HS-27A (cell line): Measurements from ENCODE around the gene RPL7L1.
"Not testable (repeated sequence)": the region's sequence is repeated elsewhere in the genome, so short reads cannot be mapped to it uniquely, and the experiment has no call there.

Experiments used
- DNase-seq: peaks from one replicate; pipeline ENCODE4 v3.0.0-alpha.2; 2012; ENCODE audit warnings: low read depth, missing footprints

RPL7L1 gene

GRCh38 chr6:42891199-42891722 lies 11.8 kb downstream of the RPL7L1 start:
- no peak for DNase-seq

- DNase-seq, result not testable (repeated sequence)
Observed at GRCh38 chr6:42894041-42894828, 14.8 kb downstream of the RPL7L1 start.

GRCh38 chr6:42896178-42896719 lies 16.8 kb downstream of the RPL7L1 start:
- no peak for DNase-seq

GRCh38 chr6:42898891-42899361 lies 19.5 kb downstream of the RPL7L1 start:
- no peak for DNase-seq

- no peak for DNase-seq
Observed at GRCh38 chr6:42899871-42900270, 20.5 kb downstream of the RPL7L1 start.

- DNase-seq, result peak; percentile 69
Observed at GRCh38 chr6:42901538-42901957, 22.1 kb downstream of the RPL7L1 start.

- DNase-seq, result not testable (repeated sequence)
Observed at GRCh38 chr6:42902429-42903263, 23.2 kb downstream of the RPL7L1 start.

GRCh38 chr6:42904467-42904866 lies 25.1 kb downstream of the RPL7L1 start:
- DNase-seq, result no peak

GRCh38 chr6:42907336-42907735 lies 27.9 kb downstream of the RPL7L1 start:
- DNase-seq, result no peak

GRCh38 chr6:42909835-42910234 lies 30.4 kb downstream of the RPL7L1 start:
- no peak for DNase-seq

- DNase-seq, result no peak
Observed at GRCh38 chr6:42911171-42912021, 32.0 kb downstream of the RPL7L1 start.

- DNase-seq, result no peak
Observed at GRCh38 chr6:42914546-42914945, 35.1 kb downstream of the RPL7L1 start.

- no peak for DNase-seq
Observed at GRCh38 chr6:42915732-42916131, 36.3 kb downstream of the RPL7L1 start, which contains the start of gene PTCRA. Gene PTCRA, plus strand, starts transcription at chr6:42916053. Its CDS starts 17 bp downstream, at chr6:42916070.

GRCh38 chr6:42916288-42916687 lies 36.9 kb downstream of the RPL7L1 start:
- no peak for DNase-seq

GRCh38 chr6:42921801-42922200 lies 42.4 kb downstream of the RPL7L1 start:
- no peak for DNase-seq

- DNase-seq, result no peak
Observed at GRCh38 chr6:42923666-42924065, 44.2 kb downstream of the RPL7L1 start.

GRCh38 chr6:42925248-42925857 lies 45.9 kb downstream of the RPL7L1 start:
- no peak for DNase-seq

GRCh38 chr6:42928986-42929820 lies 49.8 kb downstream of the RPL7L1 start, which contains the start of gene CNPY3:
Gene CNPY3, plus strand, starts transcription at chr6:42929480. Its CDS starts 91 bp downstream, at chr6:42929571.
- DNase-seq, result peak; percentile 99

- peak; percentile 62 for DNase-seq
Observed at GRCh38 chr6:42929821-42930360, 50.5 kb downstream of the RPL7L1 start.

GRCh38 chr6:42932412-42932811 lies 53.0 kb downstream of the RPL7L1 start:
- DNase-seq, result no peak
